GM20431 (cell line): ENCODE results near the gene AP2B1.
"Not testable (repeated sequence)": the region's sequence is repeated elsewhere in the genome, so short reads cannot be mapped to it uniquely, and the experiment has no call there.

Experiments used
- in situ Hi-C: fragments of 300-500 bp; cut with MseI, MboI; formaldehyde crosslinking; loops from one replicate; pipeline ENCODE4 v1.15.0; 2020; ENCODE audit warnings: low sequenced_read_pairs; ENCODE audit not compliant: unreplicated experiment

Gene AP2B1

DNA sequence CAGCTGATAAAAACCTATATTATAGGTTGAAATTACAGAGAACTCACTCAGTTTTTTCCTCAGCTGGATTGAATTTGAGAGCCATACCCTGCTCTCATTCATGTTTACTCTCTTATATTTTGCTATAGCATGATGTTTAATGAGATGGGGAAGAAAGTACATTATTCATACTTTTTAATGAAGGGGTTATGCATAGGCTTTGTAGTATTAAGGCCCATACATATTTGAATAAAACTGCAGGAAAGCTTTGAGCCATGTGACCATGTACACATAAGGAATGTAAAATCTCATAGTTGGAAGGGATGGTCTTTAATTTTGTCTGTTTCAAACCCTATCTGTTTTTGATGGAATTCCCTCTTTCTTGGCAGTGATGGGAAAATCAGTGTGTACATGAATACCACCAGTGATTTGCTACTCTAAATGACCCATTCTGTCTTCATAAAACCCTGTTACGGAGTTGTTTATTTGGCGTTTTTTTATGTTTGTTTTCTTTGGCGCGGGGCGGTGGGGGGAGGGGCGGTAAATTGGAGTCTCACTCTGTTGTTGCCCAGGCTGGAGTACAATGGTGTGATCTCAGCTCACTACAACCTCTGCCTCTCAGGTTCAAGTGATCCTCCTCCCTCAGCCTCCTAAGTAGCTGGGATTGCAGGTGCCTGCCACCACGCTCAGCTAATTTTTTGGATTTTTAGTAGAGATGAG, 105.5 kb downstream of the AP2B1 start:
- in situ Hi-C loops, result no loop called here

DNA sequence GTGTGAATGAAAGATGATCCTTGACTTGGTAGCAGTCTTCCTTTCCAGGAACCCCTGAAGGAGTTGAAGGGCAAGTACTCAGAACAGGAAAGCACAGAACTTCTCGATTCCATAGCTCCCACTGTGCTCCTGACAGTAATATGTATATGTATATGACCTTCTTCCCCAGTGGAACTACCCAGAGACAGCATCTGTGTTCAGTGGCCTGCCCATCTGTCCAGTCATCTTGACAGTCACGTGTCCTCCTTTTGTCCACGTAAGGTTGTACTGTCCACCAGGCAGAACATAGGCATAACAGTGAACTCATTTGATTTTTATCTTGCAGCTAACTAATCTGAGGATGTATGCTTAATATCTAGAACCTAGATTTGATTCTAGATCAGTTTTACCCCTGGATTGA, 106.5 kb downstream of the AP2B1 start:
- in situ Hi-C loops, result no loop called here

DNA sequence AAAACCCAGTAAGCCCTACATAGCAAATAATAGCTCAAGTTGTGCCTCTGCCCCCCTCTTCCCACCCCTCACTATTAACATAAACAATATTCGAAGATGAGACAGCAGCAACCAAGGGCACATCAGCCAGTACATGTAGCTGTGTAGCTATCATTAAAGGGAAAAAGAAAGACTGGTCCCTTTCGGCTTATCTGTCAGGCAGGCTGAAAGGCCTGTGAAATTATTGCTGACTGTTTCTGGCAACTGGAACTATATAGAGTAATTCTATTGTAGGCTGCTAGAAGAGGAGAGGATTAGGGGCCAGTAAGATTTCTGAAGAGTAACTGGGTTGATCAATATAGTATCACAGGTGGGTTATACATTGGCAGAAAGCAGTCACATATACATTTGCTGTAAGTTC, 107.8 kb downstream of the AP2B1 start:
- in situ Hi-C loops, result no loop called here

DNA sequence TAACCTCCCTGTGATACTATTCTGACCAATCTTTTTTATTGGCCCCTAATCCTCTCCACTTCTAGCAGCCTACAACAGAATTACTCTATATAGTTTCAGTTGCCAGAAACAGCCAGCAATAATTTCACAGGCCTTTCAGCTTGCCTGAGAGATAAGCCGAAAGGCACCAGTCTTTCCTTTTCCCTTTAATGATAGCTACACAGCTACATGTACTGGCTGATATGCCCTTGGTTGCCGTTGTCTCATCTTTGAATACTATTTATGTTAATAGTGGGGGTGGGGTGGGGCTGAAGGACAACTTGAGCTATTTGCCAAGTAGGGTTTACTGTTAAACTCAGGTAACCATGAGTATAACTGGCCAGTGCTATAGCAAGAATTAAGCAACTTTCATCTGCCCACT, 108.5 kb downstream of the AP2B1 start:
- in situ Hi-C loops, result no loop called here

DNA sequence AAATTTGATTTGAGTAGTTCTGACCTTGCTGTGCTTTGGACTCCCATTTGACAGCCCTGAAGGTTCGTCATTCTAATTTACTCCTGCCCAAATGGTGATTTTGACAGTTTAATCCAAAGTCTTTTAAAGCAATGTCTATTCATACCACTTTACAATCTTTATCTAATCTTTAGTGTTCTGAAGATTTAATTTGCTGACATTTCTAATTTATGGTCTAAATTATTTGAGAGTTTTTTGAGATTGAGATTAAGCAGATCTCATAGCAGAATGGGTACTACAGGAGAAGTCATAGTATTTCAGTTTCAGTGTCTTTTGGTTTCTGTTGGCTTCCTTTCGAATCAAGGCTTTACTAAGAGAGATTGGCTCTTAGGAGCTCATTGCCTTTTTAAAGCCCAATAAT, 111.7 kb downstream of the AP2B1 start:
- in situ Hi-C loops, result no loop called here

DNA sequence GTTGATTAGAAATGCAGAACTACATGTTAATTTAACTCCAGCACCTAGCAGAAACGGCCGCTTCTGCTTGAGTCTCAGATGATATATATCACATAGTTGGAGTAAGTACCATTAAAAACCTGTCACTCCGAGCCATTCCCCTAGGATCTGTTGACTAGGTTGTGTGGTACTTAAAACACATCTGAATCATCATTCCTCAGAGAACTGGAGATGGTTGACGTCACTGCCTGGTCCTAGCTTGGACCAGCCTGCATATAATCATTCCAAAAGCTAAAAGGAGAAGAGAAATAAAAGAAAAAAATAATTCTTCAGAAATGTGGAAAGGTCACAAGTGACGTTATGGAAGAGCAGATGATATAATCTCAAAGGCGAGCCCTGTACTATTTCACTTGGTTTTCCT, 113.0 kb downstream of the AP2B1 start:
- in situ Hi-C loops, result no loop called here

DNA sequence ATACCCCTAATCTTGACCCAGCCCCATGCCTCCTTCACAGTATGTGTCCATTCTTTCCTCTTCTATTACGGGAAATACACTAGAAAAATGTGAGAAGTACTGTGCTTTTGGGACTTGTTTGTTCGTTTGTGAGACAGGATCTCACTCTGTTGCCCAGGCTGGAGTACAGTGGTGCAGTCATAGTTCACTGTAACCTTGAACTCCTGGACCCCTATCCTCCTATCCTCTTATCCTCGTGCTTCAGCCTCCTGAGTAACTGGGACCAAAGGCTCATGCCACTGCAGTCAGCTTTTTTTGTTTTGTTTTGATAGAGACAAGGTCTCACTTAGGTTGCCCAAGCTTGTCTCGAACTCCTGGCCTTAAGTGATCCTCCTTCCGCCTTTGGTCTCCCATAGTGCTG, 114.4 kb downstream of the AP2B1 start:
- in situ Hi-C loops, result no loop called here

DNA sequence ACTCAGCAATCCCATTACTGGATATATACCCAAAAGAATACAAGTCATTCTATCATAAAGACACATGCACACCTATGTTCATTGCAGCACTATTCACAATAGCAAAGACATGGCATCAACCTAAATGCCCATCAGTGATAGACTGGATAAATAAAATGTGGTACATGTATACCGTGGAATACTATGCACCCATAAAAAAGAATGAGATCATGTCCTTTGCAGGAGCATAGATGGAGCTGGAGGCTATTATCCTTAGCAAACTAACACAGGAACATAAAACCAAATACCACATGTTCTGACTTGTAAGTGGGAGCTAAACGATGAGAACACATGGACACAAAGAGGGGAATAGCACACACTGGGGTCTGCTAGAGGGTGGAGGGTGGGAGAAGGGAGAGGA, 116.2 kb downstream of the AP2B1 start:
- in situ Hi-C loops, result not testable (repeated sequence)

DNA sequence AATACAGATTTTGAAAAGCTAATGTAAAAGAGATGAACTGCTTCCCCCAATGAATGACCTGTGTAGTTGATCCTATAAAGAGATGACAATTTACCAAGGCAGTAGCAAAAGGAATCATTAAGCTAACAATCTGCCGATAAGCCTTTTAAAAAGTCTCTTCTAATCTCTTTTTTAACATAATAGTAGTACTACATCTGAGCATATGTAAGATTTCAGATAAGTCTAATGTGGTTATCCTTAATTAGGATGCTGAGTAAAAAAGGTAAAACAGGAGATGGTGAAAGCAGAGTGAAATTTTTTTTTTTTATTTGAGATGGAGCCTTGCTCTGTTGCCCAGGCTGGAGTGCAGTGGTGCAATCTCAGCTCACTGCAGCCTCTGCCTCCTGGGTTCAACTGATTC, 118.1 kb downstream of the AP2B1 start:
- in situ Hi-C loops, result no loop called here

DNA sequence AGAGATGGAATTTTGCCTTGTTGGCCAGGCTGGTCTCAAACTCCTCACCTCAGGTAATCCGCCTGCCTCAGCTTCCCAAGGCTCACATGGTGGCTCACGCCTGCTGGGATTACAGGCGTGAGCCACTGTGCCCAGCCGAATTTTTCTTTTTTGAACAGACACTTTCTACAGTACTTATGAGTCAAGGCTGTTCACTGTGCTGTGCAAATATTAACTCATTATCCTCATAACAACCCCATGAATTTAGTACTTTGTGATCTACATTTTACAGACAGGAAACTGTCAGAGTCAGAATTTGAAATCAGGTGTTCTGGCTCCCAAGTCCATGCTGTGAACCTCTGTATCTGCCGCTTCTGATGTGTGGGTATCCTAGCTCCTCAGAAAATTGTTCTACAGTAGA, 118.6 kb downstream of the AP2B1 start:
- in situ Hi-C loops, result no loop called here

DNA sequence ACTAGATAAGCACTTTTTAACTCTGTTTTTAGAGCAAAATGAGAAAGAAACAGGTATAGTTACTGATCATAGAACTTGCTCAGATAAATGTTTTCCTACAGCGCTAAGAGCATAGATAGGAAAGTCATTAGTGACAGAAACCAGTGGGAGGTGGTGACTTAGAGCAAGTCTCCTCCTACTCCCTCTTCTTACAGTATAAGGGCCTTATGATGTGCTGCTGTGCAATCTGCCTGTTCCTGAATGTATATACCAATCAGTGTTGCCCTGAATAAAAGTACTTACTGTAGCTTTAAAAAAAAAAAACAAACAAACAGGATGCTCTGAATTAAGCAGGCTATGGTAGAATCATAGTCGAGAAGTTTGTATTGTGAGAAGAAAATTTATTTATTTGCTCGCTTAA, 121.0 kb downstream of the AP2B1 start:
- in situ Hi-C loops, result no loop called here

DNA sequence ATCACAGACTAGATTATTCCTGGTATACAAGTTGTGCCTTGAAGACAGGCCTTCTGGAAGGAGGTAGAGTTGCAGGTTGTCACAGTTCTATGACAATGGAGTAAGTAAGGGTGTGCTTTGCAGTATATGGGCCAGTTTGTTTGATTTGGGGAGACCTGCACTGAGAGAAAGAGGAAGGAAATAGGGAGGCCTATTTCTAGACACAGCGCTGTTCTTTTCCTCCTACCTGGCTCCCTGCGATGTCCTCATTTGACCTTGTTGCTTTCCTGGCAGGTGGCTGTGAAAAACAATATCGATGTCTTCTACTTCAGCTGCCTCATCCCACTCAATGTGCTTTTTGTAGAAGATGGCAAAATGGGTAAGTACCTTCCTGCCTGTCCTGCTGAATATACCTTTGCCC, 121.8 kb downstream of the AP2B1 start:
- in situ Hi-C loops, result no loop called here

DNA sequence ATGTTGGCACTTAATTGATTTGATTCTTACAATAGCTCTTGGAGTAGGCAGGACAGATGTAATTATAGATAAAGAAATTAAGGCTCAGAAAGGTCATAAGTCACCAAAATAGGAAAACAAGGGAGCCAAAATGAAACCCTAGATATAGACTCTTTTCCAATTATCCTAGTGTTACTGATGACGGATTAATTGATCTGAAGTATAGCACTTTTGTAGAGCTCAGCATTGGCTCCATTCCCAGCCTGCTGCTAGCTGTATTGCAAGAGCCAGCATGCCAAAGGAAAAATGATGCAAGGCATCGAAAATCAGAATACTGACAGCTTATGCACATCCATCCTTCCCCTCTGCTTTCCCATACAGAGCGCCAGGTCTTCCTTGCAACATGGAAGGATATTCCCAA, 122.8 kb downstream of the AP2B1 start:
- in situ Hi-C loops, result no loop called here

DNA sequence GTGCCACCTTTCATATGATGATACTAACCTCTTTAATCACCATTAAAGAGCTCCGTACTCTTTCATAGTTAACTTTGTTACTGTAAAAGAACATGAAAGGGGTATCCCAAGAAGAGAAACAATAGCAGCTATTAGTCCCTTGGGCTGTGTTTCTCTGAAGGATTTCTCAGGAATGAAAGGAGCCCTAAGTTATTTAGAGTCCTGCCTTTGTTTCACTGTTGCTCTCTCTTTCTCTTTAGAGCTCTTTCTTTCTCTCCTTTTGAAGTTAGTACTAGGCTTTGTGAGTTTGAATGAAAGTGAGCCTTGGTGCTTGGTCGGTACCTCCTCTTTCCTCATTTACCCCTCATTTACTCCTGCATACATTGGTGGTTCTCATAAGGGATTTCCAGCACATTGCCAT, 123.8 kb downstream of the AP2B1 start:
- in situ Hi-C loops, result no loop called here

DNA sequence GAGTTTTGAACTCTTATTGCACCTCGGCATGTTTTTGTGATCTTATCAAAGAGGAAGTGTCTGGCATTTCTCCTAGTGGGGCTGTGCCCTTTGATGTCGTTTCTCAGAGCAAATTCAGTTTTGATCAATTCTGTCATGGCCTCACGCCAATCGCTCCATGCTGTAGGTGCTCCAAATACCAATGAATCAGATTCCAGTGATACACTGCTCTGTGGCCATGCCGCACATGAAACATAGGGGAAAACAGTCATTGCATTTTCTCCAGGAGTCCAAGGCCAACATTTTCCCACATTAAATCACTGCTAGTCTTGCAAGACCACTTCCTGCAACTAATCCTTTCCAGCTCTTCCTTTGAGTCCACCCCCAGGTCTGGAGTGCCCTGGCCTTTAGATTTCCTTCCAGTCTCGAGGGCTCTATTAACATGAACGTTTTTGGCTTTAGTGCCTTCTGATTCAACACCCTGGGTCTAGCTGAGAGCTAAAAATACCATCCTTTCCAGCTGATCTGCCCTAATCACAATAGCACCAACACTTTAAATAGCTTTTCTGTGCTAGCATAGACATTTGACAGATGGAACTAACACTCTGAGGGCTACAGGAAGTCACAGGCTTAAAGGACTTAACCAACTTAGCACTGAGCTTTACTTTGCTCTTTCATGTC, 126.1 kb downstream of the AP2B1 start:
- in situ Hi-C loops, result no loop called here

DNA sequence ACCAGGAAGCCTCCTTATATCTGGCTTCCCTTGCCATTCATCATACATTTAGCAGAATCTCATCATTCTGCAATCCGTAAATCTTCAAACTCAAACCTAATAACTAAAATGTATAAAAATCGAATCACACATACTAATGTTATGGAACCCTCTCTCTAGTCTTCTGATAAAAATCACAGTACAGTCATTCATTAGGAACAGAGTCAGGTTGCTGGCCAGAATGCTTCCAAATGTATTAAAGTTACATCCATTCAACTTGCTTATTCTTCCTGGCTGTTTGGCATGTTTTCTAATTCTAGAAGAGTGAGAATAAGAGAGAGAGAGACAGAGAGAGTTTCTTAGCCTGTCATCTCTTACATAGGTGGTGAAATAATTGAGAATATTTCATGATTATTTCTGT, 127.9 kb downstream of the AP2B1 start:
- in situ Hi-C loops, result no loop called here

DNA sequence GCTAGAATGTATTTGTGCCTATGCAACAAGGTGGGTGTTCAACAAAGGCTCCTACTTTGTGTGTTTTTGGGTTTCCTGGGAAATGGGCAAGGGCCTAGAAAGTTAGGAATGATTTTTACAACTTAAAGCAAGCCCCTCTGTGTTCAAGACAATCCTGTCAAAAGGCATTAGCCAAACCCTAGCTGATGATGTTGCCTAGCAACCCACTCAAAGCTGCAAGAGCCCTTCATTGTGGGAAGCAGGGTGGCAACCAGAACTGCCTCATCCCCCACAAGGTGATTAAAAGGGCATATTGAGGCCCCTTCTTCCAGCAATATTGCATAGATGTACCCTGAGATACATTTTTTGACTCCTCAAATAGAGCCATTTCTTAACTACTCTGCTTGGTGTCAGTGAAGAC, 128.3 kb downstream of the AP2B1 start:
- in situ Hi-C loops, result no loop called here

DNA sequence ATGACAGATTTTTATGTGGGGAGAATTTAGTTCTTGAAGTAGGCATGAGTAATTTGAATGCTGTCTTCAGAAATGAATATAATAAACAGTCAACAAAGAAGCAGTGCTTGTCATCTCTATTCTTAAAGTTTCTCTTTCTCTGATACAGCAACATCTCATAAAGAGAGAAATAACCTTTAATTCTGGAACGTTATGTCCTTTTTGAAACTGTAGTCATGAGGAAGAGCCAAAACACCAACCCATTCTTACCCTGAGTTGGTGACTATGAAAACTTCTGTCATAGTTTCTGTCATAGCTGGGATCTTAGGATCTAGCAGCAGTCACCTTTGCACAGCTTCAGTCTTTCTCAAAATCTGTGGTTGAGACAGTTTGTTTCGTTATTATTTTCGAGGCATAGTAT, 129.1 kb downstream of the AP2B1 start:
- in situ Hi-C loops, result no loop called here

DNA sequence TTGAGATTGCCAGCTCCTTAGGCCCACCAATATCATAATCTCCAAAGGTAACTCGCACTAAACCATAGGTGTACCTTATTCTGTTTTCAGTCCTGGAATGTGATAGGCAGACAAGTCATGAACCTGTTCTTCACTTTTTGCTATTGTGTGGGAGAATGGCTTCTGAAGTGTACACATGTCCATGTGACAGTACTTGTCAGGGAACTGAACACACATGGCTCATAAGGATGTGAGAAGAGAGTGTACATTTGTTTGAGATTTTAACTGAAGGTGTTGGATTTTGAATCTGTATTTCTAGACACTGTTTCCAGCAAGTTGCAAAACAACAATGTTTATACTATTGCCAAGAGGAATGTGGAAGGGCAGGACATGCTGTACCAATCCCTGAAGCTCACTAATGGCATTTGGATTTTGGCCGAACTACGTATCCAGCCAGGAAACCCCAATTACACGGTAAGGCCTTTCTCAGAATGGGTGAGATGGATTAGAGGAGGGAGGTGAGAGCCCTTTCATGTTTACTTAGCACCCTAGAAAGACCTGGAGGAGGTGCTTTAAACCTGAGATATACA, 129.9 kb downstream of the AP2B1 start:
- in situ Hi-C loops, result no loop called here

DNA sequence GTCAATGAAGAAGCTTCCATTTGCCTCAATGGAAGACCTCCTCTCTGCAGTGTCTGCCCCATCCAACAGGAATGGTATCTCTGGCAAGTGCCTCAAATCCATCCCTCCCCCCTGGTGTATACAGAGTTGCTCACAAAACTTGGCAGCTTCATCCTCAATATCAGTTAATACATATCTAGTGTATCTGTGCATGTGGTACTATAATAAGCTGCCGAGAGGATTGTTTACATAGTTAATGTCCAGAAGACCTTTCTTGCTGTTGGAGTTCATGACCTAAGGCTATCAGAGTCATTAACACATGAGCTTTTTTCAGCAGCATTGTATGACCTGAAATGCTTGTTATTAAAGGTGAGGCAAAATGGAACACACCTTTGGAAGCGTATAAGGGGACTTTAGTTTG, 130.4 kb downstream of the AP2B1 start:
- in situ Hi-C loops, result no loop called here

DNA sequence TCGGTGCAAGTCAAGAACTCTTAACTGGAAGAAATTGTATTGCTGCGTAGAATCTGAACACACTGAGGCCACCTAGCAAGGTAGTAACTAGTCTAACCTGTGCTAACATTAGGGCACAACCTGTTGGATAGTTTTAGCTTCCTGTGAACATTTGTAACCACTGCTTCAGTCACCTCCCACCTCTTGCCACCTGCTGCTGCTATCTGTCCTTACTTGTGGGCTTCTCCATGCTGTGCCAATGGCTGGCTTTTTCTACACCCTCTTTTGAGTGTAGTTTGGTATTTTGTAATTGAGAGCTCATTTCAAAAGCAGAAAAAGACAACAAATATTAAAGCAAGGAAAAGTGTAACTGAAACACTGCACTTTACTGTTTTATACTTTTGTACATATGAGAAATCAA, 136.6 kb downstream of the AP2B1 start:
- in situ Hi-C loops, result no loop called here

DNA sequence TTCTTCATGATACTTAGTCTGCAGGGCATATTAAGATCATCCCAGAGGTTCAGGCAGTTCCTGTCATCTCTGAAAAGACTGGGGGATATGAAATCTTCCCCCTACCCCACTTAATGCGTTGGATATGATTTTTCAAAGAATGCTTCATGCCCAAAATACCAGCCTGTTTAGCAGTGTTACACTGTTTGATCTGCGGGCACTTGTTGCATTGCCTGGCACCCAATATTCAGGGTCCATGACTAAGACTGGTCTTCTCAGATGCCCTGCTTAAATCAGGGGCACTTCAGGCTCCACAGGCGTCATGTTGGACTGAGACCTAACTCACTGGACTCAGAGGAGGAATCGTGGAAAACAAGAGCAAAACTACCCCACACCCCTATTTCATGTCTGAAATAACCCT, 137.9 kb downstream of the AP2B1 start:
- in situ Hi-C loops, result loop anchor here (25.0 kb wide), 2 partner anchors 413 to 563 kb away; no protein-coding TSS in a partner anchor
